ENCODE results near the gene SLC12A5.
"Not testable (repeated sequence)": the region's sequence is repeated elsewhere in the genome, so short reads cannot be mapped to it uniquely, and the experiment has no call there.

Gene SLC12A5

DNA sequence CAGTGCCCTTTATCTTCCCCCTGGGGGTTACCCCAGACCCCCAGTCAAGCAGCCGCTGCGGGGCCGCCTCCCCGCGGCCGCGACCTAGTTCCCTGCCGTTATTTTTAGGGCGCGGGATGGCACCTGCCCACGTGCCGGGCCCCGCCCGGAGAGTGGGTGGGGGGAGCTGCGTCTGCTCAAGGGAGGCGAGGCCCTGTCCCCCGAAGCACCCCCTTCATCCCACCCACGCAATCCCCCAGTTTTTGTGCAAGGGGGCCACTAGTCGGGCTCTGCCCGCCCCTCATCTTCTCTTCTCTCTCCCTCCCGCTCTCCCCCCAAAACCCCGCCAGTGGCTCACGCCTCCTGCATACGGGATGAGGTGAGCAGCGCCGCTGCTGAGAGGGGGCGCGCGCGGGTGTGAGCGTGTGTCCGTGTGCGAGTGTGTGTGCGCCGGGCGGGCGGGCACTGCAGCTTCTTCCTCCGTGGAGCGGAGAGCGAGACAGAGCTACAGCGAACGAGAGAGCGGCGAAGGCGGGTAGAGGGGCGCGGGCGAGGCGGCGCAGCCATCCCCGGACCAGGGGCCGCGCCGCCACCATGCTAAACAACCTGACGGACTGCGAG is at the start of gene SLC12A5:
Gene SLC12A5, plus strand, starts transcription at position 444 of the 600 bp plus-strand sequence. Its CDS starts 130 bp downstream, at position 574.
- DNase-seq (ENCODE audit: low read depth): no peak
- TF ChIP-seq, protein P1, sequence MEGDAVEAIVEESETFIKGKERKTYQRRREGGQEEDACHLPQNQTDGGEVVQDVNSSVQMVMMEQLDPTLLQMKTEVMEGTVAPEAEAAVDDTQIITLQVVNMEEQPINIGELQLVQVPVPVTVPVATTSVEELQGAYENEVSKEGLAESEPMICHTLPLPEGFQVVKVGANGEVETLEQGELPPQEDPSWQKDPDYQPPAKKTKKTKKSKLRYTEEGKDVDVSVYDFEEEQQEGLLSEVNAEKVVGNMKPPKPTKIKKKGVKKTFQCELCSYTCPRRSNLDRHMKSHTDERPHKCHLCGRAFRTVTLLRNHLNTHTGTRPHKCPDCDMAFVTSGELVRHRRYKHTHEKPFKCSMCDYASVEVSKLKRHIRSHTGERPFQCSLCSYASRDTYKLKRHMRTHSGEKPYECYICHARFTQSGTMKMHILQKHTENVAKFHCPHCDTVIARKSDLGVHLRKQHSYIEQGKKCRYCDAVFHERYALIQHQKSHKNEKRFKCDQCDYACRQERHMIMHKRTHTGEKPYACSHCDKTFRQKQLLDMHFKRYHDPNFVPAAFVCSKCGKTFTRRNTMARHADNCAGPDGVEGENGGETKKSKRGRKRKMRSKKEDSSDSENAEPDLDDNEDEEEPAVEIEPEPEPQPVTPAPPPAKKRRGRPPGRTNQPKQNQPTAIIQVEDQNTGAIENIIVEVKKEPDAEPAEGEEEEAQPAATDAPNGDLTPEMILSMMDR (IDR thresholded peaks at IDR 0.05; ENCODE audit: low read depth, low read length, missing control alignments): no peak
- H3K4me3 ChIP-seq (ENCODE audit: low read depth, low read length): no peak within 1 kb of the TSS

DNA sequence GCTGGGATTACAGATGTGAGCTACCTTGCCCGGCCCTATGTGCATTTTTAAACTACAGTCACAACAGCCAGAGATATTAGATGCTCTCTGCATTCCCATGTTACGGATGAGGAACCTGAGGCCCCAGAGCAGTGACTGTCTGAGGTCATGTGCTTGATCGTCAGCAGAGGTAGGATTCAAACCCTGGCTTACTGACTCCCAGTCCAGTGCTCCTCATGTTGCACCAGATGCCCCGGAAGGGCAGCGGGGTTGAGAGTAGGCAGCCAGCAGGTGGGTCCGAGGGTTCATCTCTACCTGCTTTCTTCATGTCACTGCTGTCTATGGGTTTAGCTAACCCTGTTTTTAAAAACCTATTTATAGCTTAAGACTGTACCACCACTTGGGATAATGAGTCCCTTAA is 47.8 kb upstream of the SLC12A5 start:
- TF ChIP-seq, protein P1 (IDR thresholded peaks at IDR 0.05; ENCODE audit: low read depth, low read length, missing control alignments): no peak
- H3K4me3 ChIP-seq (ENCODE audit: low read depth, low read length): no peak overlapping the region
- DNase-seq (ENCODE audit: low read depth): no peak

DNA sequence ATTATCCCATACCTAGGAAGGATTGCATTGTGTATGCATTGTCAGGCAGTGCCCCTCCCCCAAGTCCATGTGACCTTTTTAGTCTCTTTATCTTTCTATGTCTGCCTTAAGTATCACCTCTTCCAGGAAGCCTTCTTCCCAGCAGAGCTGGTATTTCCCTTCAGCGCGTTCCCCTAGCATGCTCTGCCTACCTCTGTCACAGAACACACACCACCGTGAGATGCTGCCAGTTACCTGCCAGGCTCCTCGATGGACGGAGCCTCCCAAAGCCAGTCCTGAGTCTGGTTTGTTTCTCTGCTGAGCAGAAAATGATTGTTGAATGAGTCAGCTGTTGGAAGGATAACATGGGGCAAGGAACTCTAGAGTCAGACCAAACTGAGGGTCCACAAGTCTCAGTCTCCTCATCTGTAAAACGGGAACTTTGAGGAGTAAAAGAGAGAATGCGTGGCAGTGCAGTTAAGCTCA is 45.7 kb upstream of the SLC12A5 start:
- DNase-seq (ENCODE audit: low read depth): no peak
- TF ChIP-seq, protein P1 (IDR thresholded peaks at IDR 0.05; ENCODE audit: low read depth, low read length, missing control alignments): no peak
- no peak overlapping the region for H3K4me3 ChIP-seq (ENCODE audit: low read depth, low read length)

DNA sequence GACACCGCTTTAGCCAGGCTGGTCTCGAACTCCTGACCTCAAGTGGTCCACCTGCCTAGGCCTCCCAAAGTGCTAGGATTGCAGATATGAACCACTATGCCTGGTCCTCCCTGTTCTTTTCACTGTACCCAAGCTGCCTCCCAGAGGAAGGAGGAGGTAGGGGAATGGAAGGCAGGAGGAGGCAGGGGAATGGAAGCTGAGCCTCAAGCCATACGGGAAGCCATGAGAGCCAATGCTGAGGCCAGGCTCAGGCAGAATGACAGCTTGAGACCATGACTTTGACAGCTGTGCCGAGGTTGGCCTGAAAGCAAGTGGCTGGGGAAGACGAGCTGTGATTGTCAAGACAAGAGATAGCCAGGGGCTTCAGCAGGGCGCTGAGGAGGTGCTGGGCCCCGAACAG is 43.4 kb upstream of the SLC12A5 start:
- H3K4me3 ChIP-seq (ENCODE audit: low read depth, low read length): no peak overlapping the region
- DNase-seq (ENCODE audit: low read depth): no peak
- TF ChIP-seq, protein P1 (IDR thresholded peaks at IDR 0.05; ENCODE audit: low read depth, low read length, missing control alignments): no peak

DNA sequence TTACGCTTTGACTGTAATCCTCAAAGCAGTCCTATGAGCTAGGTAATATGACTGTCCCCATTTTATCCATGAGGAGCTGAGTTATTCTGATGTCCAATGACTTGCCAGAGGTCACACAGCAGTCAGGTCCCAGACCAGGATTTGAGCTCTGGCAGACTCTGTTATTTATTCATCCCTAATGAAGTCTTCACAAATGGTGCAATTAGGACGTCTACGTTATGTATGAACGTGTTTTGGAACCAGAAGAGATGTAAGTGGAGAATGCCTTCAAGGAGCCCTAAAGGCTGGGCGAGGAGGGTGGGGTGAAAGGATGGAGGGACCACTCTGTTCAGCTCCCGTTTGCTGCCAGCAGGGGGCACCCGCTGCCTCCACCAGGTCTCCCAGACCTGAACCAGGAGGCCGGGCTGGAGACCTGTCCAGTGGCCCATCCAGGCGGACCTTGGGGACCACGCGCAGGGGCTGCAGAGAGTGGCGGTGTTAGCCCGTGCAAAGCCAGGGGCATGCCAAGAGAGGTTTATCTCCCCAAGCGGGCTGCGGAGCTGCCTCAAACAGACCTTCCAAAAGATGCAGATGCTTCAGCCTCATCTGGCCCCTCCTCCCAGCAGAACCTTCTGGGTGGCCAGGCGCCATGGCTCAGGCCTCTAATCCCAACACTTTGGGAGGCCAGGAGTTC is 41.8 kb upstream of the SLC12A5 start:
- TF ChIP-seq, protein P1 (IDR thresholded peaks at IDR 0.05; ENCODE audit: low read depth, low read length, missing control alignments): peak; percentile 97
- DNase-seq (ENCODE audit: low read depth): no peak
- H3K4me3 ChIP-seq (ENCODE audit: low read depth, low read length): no peak overlapping the region

DNA sequence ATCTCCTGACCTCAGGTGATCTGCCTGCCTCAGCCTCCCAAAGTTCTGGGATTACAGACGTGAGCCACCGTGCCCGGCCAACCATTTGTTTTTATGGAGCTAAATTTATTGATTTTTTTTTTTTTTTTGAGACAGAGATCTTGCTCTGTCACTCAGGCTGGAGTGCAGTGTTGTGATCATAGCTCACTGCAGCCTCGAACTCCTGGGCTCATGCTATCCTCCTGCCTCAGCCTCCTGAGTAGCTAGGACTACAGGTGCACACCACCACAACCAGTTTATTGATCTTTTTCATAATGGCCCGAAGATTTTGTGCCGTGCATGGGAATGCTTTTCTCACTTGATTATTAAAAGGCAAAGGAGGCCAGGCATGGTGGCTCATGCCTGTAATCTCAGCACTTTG is 40.2 kb upstream of the SLC12A5 start:
- not testable (repeated sequence) for DNase-seq (ENCODE audit: low read depth); H3K4me3 ChIP-seq (ENCODE audit: low read depth, low read length)

DNA sequence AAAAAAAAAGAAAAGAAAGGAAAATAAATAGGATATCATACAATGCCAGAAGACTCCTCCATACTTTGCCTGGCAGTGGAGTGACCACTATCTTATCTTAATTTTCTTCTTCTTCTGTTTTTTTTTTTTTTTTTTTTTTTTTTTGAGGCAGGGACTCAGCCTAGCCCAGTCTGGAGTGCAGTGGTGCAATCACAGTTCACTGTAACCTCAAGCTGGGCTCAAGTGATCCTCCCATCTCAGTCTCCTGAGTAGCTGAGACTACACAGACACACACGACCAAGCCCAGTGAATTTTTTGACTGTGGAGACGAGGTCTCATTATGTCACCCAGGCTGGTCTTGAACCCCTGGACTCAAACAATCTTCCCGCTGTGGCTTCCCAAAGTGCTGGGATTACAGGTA is 37.4 kb upstream of the SLC12A5 start:
- TF ChIP-seq, protein P1 (IDR thresholded peaks at IDR 0.05; ENCODE audit: low read depth, low read length, missing control alignments): no peak
- DNase-seq (ENCODE audit: low read depth): no peak
- no peak overlapping the region for H3K4me3 ChIP-seq (ENCODE audit: low read depth, low read length)
